Measurements from ENCODE around the gene GOLGB1.

The GOLGB1 gene

GRCh38 chr3:121649645-121650044 lies 99.9 kb downstream of the GOLGB1 start:
- H3K4ac ChIP-seq (ENCODE audit: low read depth in 1 of 2, low read length in 2 of 2), result no peak overlapping the region
- H3K27ac ChIP-seq (ENCODE audit: low read length, poor library complexity, severe bottlenecking), result no peak overlapping the region
- no peaks in the 10 kb centered on the region for H3K27me3 ChIP-seq (ENCODE audit: control insufficient read depth in 1 of 2, insufficient read depth in 1 of 2, low read length in 2 of 2)

DNA sequence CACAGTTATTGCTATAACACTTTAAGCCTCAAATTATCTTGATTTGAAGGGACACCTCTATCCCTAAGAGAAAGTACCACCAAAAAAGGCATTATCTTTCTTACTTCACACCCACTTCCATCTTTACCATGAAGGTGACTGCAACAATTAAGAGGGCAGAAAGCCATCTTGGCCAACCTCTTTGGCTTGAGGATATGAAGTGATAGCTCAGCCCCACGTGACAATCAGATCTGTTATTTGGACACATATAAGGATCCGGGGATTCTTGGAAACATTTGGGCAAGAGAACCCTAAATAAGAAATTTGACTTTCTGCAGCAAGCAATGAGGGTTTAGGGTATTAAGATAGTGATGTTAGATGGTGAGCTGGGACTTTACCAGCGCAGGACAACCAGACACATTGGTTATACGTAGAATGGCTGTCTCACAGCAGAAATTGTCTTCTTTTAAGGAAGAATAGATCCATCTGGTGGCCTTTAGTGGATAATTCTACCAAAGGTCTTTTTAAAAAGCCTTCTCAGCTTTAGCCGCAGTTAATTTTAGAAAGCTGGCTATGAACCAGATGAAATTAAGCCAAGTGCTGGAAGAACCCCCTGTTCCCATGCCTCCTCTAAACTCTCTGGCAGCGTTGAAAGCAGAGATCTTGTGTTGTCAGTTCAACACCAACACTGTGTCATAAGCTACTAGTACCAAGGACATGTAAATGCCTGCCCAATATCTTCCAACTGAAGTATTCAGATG lies 101.2 kb downstream of the GOLGB1 start:
- no peaks in the 10 kb centered on the region for H3K4me1 ChIP-seq (ENCODE audit: control insufficient read depth, insufficient read depth, low read depth, low read length)
- no peak overlapping the region for H3K18ac ChIP-seq (ENCODE audit: low read depth in 1 of 2, low read length in 2 of 2)
- H2BK5ac ChIP-seq (ENCODE audit: low read depth, low read length, poor library complexity, severe bottlenecking), result no peak overlapping the region
- H3K4me2 ChIP-seq (ENCODE audit: low read length, poor library complexity, severe bottlenecking), result no peak overlapping the region
- no peak overlapping the region for H4K8ac ChIP-seq (ENCODE audit: low read length)
- H2BK12ac ChIP-seq (ENCODE audit: low read length in 2 of 2), result no peak overlapping the region
- no peaks in the 10 kb centered on the region for H3K9me3 ChIP-seq (ENCODE audit: control insufficient read depth, low read length)
- H2BK120ac ChIP-seq (ENCODE audit: low read depth, low read length), result no peak overlapping the region
- H3K36me3 ChIP-seq (ENCODE audit: control insufficient read depth in 1 of 2, insufficient read depth in 2 of 2, low read depth in 1 of 2, low read length in 2 of 2), result no peaks in the 10 kb centered on the region
- H3K27me3 ChIP-seq (ENCODE audit: control insufficient read depth in 1 of 2, insufficient read depth in 1 of 2, low read length in 2 of 2), result no peaks in the 10 kb centered on the region
- H3K79me1 ChIP-seq (replicated peaks; ENCODE audit: low read length, poor library complexity, severe bottlenecking), result no peaks in the 10 kb centered on the region
- no peak overlapping the region for H2BK15ac ChIP-seq (ENCODE audit: low read depth, poor library complexity, severe bottlenecking)
- H3K14ac ChIP-seq (ENCODE audit: low read length in 2 of 2), result no peak overlapping the region
- H4K91ac ChIP-seq (ENCODE audit: low read length), result no peak overlapping the region
- no peak overlapping the region for H3K23ac ChIP-seq (ENCODE audit: low read length in 2 of 2)
- H3K4ac ChIP-seq (ENCODE audit: low read depth in 1 of 2, low read length in 2 of 2), result no peak overlapping the region
- no peak overlapping the region for H2AK5ac ChIP-seq (ENCODE audit: low read length, severe bottlenecking)
- WGBS, result 94% methylated on average over 6 of the region's 6 CpGs
- DNase-seq, result no peak
- no peak overlapping the region for H3K4me3 ChIP-seq (ENCODE audit: insufficient read depth in 1 of 2, low read depth in 1 of 2, low read length in 2 of 2)
- no peak overlapping the region for H3K9ac ChIP-seq (ENCODE audit: low read length)
- no peak overlapping the region for H3K27ac ChIP-seq (ENCODE audit: low read length, poor library complexity, severe bottlenecking)
- H2AFZ ChIP-seq (ENCODE audit: low read depth, low read length), result no peak overlapping the region

More at GRCh38 chr3:121649645-121650044, 99.9 kb downstream of the GOLGB1 start:
- no peak overlapping the region for H2BK120ac ChIP-seq (ENCODE audit: low read depth, low read length)
- no peak overlapping the region for H3K4me3 ChIP-seq (ENCODE audit: insufficient read depth in 1 of 2, low read depth in 1 of 2, low read length in 2 of 2)
- no peak overlapping the region for H4K91ac ChIP-seq (ENCODE audit: low read length)
- no peak overlapping the region for H2AK5ac ChIP-seq (ENCODE audit: low read length, severe bottlenecking)
- no peaks in the 10 kb centered on the region for H3K79me1 ChIP-seq (replicated peaks; ENCODE audit: low read length, poor library complexity, severe bottlenecking)
- H3K9me3 ChIP-seq (ENCODE audit: control insufficient read depth, low read length), result no peaks in the 10 kb centered on the region
- H3K4me2 ChIP-seq (ENCODE audit: low read length, poor library complexity, severe bottlenecking), result no peak overlapping the region
- no peak overlapping the region for H2BK15ac ChIP-seq (ENCODE audit: low read depth, poor library complexity, severe bottlenecking)
- no peak overlapping the region for H3K23ac ChIP-seq (ENCODE audit: low read length in 2 of 2)
- no peak overlapping the region for H3K14ac ChIP-seq (ENCODE audit: low read length in 2 of 2)
- no peak overlapping the region for H2AFZ ChIP-seq (ENCODE audit: low read depth, low read length)
- H3K4me1 ChIP-seq (ENCODE audit: control insufficient read depth, insufficient read depth, low read depth, low read length), result no peaks in the 10 kb centered on the region
- no peak overlapping the region for H2BK5ac ChIP-seq (ENCODE audit: low read depth, low read length, poor library complexity, severe bottlenecking)
- H3K36me3 ChIP-seq (ENCODE audit: control insufficient read depth in 1 of 2, insufficient read depth in 2 of 2, low read depth in 1 of 2, low read length in 2 of 2), result no peaks in the 10 kb centered on the region
- H3K9ac ChIP-seq (ENCODE audit: low read length), result no peak overlapping the region
- DNase-seq, result no peak
- H2BK12ac ChIP-seq (ENCODE audit: low read length in 2 of 2), result no peak overlapping the region
- no peak overlapping the region for H4K8ac ChIP-seq (ENCODE audit: low read length)
- no peak overlapping the region for H3K18ac ChIP-seq (ENCODE audit: low read depth in 1 of 2, low read length in 2 of 2)

- no peak overlapping the region for H2AFZ ChIP-seq (ENCODE audit: low read depth, low read length)
- H4K91ac ChIP-seq (ENCODE audit: low read length), result no peak overlapping the region
- H3K79me1 ChIP-seq (replicated peaks; ENCODE audit: low read length, poor library complexity, severe bottlenecking), result no peaks in the 10 kb centered on the region
- H2BK5ac ChIP-seq (ENCODE audit: low read depth, low read length, poor library complexity, severe bottlenecking), result no peak overlapping the region
- no peaks in the 10 kb centered on the region for H3K4me1 ChIP-seq (ENCODE audit: control insufficient read depth, insufficient read depth, low read depth, low read length)
- H2BK120ac ChIP-seq (ENCODE audit: low read depth, low read length), result no peak overlapping the region
- no peak overlapping the region for H3K27ac ChIP-seq (ENCODE audit: low read length, poor library complexity, severe bottlenecking)
- H3K9me3 ChIP-seq (ENCODE audit: control insufficient read depth, low read length), result no peaks in the 10 kb centered on the region
- no peak overlapping the region for H3K14ac ChIP-seq (ENCODE audit: low read length in 2 of 2)
- H3K23ac ChIP-seq (ENCODE audit: low read length in 2 of 2), result no peak overlapping the region
- no peak overlapping the region for H2AK5ac ChIP-seq (ENCODE audit: low read length, severe bottlenecking)
- no peak overlapping the region for H3K4me3 ChIP-seq (ENCODE audit: insufficient read depth in 1 of 2, low read depth in 1 of 2, low read length in 2 of 2)
- no peak overlapping the region for H3K4me2 ChIP-seq (ENCODE audit: low read length, poor library complexity, severe bottlenecking)
- H3K4ac ChIP-seq (ENCODE audit: low read depth in 1 of 2, low read length in 2 of 2), result no peak overlapping the region
- H3K18ac ChIP-seq (ENCODE audit: low read depth in 1 of 2, low read length in 2 of 2), result no peak overlapping the region
- no peak overlapping the region for H2BK15ac ChIP-seq (ENCODE audit: low read depth, poor library complexity, severe bottlenecking)
- no peak overlapping the region for H2BK12ac ChIP-seq (ENCODE audit: low read length in 2 of 2)
- no peak overlapping the region for H4K8ac ChIP-seq (ENCODE audit: low read length)
- WGBS, result 100% methylated on average over 3 of the region's 5 CpGs
- H3K36me3 ChIP-seq (ENCODE audit: control insufficient read depth in 1 of 2, insufficient read depth in 2 of 2, low read depth in 1 of 2, low read length in 2 of 2), result no peaks in the 10 kb centered on the region
- H3K9ac ChIP-seq (ENCODE audit: low read length), result no peak overlapping the region
- DNase-seq, result no peak
- no peaks in the 10 kb centered on the region for H3K27me3 ChIP-seq (ENCODE audit: control insufficient read depth in 1 of 2, insufficient read depth in 1 of 2, low read length in 2 of 2)
Measured at GRCh38 chr3:121645054-121645453, 104.5 kb downstream of the GOLGB1 start.

DNA sequence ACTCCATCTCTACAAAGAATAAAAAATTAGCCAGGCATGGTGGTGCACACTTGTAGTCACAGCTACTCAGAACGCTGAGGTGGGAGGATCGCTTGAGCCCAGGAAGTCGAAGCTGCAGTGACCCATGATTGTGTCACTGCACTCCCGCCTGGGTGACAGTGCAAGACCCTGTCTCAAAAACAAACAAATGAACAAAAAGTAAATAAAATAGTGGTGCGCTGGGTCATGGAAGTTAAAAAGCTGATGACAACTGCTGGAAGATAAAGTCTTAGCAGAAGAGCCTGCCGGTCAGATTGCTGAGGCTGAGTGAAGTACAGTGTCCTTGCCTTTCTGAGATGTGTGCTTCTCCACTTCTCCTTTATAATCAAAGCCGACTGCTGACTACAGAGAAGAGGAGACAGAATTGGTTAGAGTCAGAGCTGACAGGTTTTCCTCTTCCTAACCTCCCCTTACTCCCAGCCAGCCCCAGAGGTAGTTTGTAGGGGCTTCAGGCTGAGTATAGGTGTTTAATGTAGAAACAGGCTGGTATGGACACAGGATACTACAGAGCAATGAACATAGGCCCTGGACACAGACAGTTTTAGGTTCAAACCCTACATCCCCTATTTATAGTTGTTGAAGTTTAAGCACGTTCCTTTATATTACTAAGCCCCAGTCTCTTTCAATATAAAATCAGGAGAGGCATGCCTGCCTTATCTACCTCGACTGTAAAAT lies 106.8 kb downstream of the GOLGB1 start:
- Histone ChIP-seq H3K27me3 (ENCODE audit: control insufficient read depth in 1 of 2, insufficient read depth in 1 of 2, low read length in 2 of 2) (no peaks in the 10 kb centered on the region), H3K14ac (ENCODE audit: low read length in 2 of 2) (no peak overlapping the region), H3K4me3 (ENCODE audit: insufficient read depth in 1 of 2, low read depth in 1 of 2, low read length in 2 of 2) (no peak overlapping the region), H2BK120ac (ENCODE audit: low read depth, low read length) (no peak overlapping the region), H3K9ac (ENCODE audit: low read length) (no peak overlapping the region), H3K4me1 (ENCODE audit: control insufficient read depth, insufficient read depth, low read depth, low read length) (no peaks in the 10 kb centered on the region), H3K4ac (ENCODE audit: low read depth in 1 of 2, low read length in 2 of 2) (no peak overlapping the region), H3K18ac (ENCODE audit: low read depth in 1 of 2, low read length in 2 of 2) (no peak overlapping the region), H3K9me3 (ENCODE audit: control insufficient read depth, low read length) (no peaks in the 10 kb centered on the region), H2BK15ac (ENCODE audit: low read depth, poor library complexity, severe bottlenecking) (no peak overlapping the region), H4K91ac (ENCODE audit: low read length) (no peak overlapping the region), H2BK5ac (ENCODE audit: low read depth, low read length, poor library complexity, severe bottlenecking) (no peak overlapping the region), H3K27ac (ENCODE audit: low read length, poor library complexity, severe bottlenecking) (no peak overlapping the region), H3K79me1 (replicated peaks; ENCODE audit: low read length, poor library complexity, severe bottlenecking) (no peaks in the 10 kb centered on the region), H2BK12ac (ENCODE audit: low read length in 2 of 2) (no peak overlapping the region), H4K8ac (ENCODE audit: low read length) (no peak overlapping the region), H3K36me3 (ENCODE audit: control insufficient read depth in 1 of 2, insufficient read depth in 2 of 2, low read depth in 1 of 2, low read length in 2 of 2) (no peaks in the 10 kb centered on the region), H3K23ac (ENCODE audit: low read length in 2 of 2) (no peak overlapping the region), H2AFZ (ENCODE audit: low read depth, low read length) (no peak overlapping the region), H2AK5ac (ENCODE audit: low read length, severe bottlenecking) (no peak overlapping the region), H3K4me2 (ENCODE audit: low read length, poor library complexity, severe bottlenecking) (no peak overlapping the region)
- DNase-seq, result no peak
- 69% methylated on average over 7 of the region's 9 CpGs for WGBS
